SHP77 (cell line): ENCODE measurements around the gene KIFAP3.

Experiments
- DNase-seq, 2 experiments: peaks; one replicate each; lab custom pipeline; 2025; lab: John Stamatoyannopoulos, UW

The KIFAP3 gene

DNA sequence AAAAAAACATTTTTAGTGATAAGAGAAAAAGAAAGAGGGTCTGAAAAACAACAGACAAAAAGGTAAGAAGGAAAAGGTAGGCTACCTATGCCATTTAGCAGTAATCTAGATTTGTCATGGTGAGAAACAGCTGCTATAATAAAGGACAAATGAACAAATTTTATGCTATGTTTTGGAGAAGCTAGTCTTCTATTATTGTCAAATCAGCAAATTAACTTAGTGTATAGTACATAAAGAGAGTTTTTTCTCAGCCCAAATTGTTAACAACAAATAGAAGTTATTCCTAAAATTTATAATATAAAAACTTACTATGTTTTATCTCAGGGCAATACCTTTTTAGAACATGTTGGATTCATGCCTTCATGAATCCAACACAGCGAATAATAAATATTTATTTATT, 88.7 kb downstream of the KIFAP3 start:
- no peak for DNase-seq

DNA sequence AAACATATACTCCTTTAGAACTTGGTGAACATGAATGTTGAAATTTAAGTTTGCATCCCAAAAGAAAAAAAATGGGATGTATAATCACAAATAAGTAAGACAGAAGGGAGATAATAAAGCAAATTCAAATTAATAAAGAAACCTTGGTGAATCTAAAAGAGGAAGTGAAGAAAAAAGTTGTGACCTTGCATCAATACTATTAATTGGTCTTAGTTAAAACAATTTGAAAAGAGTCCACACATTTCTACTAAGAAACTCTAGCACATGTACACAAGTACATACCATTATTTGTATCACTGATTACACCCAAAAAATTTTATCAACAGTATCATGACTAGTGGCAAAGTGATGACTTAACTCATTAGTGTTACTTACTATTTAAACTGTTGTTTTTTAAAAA, 100.4 kb downstream of the KIFAP3 start:
- no peak for DNase-seq

DNA sequence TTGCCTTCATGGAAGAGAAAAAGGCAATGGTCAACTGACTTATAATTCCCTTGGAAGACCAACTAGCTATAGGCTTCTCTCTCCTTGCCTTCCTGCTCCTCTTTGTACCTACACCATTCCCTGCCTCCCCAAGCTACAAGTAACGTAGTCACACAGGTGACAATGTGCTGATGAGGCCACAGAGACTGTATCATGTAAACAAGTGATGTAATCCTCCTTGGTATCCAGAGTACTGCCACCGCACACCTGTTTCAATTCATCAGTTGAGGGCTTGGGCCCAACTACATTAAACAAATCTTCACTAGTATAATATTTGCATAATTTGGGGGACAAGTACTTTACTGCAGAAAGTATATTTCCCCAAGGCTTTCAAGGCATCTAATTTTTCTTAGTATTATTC, 104.4 kb downstream of the KIFAP3 start:
- no peak for DNase-seq

DNA sequence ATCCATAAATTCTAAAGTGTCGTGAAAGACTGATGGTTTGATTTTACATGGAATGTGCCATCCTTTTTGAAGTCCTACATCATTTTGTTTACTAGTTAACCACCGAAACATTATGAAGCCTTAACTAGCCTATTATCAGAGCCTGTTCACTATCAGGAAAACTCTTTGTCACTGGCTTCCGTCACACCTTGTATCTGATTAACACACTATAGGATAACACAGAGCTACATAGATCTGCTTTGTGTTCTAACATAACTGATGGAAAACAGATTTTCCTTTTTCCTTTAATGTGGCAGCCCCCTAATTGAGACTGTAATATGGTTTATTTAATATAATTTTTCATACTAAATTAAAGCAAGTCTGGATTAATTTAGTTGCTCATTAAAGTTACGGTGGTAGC, 106.3 kb downstream of the KIFAP3 start:
- no peak for DNase-seq

DNA sequence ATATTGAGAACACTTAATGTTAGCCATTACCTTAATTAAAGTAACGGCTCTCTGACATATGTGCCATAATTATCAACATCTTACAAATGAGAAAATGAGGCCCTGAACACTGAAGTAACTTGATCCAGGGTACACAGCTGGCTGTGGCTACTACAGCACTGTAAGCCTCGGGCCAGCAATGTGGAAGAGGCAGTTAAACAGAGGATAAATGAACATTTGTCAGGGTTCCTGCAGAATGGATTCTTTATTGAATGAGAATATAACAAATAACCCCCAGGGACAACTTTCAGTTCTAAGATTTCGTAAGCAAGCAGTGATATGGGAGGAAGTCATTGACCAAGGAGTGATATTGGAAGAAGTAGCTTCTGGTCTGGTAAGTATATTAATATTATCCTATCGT, 110.3 kb downstream of the KIFAP3 start:
- DNase-seq = no peak

DNA sequence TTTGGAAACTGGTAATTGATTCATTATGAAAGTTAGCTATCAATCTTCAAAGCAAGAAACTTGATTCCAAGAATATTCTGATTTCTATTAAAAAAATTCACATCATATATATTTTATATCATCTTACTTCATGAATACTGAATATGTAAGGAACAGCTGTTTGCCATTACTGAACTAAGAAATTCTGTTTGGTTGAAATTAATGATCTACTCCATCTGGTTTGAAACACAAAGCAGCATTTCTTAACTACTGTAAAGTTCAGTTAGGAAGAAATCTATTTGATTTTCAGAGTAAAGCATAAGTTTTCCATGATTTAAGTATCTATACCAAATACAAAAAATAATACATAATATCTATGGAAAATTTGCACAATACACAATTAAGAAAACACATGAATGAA, 114.8 kb downstream of the KIFAP3 start:
- no peak for DNase-seq

DNA sequence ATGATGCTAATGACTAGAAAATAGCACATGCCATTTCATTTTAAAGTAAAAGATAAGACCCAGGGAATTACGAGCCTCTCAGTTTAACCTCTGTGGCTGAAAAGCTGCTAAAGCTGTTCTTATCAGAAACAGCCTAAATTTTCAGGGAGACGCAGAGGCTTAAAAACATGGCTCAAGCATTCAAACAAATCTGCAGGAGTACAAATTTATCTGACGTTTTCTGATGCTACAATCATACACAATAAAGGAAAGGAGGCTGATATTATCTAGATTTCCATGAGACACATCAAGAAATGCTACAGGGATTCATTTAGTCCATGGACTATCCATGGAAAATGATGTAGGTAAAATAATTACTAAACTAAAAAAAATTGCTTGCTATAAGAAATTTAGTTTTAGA, 115.5 kb downstream of the KIFAP3 start:
- no peak for DNase-seq

DNA sequence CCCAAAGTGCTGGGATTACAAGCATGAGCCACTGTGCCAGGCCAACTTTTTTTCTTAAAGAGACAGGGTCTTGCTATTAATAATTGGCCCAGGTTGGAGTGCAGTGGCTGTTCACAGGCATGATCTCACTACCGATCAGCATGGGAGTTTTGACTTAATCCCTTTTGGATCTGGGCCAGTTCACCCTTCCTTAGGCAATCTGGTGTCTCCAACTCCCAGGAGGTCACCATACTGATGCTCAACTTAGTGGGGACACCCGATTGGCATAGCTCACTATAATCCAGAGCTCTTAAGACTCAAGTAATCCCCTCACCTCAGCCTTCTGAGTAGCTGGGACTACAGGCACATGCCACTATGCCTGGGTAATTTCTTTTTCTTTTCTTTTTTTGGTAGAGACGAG, 116.6 kb downstream of the KIFAP3 start:
- no peak for DNase-seq

DNA sequence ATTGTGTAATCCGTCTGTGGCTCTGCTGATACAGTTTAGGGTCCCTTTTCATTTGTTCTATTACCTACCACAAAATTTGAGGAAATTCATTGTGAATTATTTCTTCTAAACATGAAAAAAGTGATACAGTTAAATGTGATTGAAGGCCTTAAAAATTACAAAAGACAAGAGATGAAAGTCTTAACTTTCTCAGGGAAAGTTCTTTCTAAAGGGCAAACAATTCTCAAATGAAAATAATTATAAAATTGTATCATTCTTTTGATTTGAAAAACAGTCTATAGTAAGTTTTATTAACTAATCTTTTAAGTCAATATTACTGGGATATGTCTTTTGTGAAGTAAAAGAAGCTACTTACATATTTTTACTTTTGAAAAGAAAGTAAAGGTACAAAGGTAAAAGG, 123.4 kb downstream of the KIFAP3 start:
- DNase-seq = no peak

DNA sequence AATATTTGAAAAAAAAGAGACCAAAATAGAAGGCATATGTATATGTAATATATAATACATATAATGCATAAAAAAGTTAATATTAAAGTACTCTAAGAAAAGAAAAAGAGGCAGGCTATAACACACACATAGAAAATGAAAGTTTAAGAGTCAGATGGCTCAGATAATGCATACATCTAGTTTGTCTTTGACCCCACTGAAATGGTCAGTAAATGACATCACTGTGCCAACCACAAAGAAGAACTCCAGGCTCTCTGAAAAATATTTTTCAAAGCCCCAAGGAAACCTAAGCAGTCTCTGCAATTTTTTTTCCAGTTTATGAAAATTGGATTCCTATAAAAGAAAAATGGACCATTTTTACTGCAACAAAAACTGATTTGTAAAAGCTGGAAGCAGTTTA, 125.4 kb downstream of the KIFAP3 start:
- no peak for DNase-seq

DNA sequence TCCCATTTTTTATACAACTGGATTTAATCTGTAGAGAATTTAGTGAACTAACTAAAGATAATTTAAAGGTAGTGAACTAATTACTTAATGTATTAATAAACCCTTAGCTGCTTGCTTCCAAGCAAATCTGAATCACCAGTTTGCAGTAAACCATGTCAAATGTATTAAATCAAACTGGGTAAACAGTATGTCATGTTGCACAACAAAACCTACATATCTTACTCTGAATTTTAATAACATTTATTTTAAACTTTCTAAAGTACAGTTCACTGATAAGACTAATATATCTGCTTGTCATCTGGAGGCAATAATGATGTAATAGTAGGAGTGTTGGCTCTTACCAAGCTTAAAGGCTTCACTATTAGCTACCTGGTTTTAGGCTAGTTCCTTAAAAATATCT, 128.3 kb downstream of the KIFAP3 start:
- no peak for DNase-seq

DNA sequence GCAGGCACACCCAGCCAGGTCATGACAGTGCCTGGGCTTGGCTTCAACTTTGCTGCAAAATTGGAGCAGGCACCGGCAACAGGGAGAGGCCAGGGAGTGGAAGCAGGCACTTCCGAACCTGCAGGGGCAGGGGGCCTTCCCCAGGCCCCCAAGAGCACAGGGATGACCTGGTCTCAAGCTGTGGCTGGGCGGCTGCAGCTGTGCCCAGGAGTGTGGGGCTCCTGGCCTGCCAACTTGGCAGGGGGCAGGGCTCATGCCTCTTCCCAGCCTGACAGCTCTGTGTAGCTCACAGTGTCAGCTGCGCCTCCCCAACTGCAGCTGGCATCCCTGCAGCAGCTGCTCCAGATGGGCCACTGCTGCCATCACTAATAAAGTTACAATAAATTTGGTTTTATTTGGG, 129.3 kb downstream of the KIFAP3 start:
- peak; percentile 14 to 60 for DNase-seq

DNA sequence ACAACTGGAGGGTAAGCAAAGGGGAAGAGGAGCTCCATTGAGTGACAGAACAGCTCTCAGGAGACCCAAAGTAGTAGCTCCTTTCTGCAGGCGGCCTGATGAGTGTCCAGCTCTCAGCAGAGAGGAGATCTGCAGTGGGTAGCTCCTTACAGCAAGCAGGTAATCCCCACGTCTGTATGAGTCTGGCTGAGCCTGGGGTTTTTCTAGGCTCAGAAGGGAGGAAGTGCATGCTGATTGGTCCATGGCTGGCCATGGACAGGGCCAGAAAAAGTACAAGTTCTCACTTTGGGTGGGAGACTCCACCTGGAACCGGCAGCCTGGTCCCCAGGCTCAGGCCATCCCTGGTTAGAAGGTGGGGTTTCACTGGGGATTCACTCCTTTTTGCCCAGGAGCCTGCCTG, 129.9 kb downstream of the KIFAP3 start:
- no peak for DNase-seq

DNA sequence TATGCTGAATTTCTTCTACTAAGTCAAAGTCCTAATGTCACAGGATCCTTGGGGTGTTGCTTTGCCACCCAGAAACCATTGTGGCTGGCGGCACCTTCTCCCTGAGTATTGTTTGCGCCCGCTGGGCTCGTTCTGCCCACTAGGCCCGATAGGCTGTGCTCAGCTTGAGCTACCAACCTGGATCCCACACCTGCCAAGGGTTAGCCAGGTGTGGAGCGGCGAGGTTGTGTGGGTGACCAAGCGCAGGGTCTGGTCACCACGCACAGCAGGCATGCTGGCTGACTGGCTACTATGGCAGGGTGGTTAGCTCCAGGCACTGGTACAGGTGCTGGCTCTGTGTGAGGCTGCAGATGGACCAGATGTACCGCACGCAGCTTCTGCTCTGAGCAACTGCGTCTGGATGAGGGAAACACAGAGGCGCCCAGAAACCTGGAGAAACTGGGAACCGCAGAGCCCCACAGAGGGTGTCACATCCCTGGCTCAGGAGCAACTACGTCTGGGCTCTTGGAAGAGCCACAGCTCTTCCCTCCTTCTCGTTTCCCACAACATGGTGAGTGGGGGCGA, 130.4 kb downstream of the KIFAP3 start:
- DNase-seq = no peak

DNA sequence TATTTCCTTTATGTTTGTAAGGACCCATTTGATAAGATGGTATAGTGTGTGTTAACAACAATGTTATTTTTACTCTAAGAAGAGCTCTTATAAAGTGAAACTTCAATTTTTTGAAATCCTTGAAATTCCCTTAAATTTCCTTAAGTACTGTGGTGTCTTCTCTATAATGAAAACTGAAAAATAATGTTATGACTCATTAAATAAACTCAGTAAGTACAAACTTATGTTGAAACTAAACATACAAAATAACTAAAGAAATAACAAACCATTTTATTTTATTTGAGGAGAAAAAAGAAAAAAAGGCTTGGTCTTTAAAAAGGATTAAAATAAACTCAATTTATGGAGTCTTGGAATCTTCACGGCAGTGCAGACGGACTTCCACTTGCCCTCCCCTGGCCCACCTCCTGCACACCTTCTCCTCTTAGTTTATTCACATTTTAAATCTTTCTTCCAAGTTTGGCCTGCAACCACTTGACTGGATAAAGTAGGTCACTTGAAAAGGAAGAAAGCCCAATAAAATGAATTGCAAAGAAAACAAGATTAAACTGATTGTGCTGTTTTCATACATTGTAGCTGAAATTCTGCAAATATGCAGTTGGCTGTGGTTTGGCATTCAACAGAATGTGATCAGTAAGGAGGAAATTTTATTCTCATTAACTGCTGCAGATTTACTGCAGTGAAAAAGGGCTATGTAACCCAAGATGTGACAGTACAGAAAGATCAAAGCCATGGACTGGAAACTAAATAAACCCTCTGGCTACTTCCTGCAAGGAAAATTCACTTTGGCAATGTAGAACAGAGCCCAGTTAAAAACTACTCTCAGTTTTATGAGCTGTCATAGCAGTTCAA, 132.3 kb downstream of the KIFAP3 start:
- no peak for DNase-seq

DNA sequence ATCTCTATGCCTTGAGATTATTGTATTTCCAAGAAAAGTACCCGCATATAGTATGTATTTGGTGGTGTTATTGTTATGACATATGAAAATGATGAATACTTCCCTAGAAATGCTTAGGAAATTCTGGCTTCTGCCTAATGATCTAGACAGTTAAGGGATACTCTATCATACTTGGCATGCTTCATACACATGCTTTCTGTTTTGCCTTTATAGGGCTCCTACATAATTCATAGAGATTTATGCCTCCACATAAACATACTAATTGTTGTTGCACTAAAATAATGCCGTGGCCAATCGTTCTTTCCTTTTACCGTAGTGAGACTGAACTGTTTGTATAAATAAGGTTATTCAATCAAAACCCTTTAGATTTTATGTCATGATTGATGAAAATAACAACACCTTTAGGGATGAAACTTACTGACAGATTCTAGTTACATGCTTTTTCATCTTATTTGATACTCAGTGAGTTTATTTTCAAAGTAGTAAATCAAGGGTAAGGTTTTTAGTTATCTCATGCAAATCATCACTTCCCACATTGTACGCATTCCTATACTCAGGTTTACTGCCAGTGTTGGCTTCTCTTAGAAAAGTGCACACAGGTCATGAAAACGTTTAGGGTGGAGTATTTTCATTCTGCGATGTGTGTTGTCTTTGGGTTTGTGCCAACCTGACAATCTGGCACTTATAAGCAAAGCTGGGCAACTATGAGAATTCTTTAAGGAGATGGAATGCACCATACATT, 140.3 kb downstream of the KIFAP3 start:
- no peak for DNase-seq

DNA sequence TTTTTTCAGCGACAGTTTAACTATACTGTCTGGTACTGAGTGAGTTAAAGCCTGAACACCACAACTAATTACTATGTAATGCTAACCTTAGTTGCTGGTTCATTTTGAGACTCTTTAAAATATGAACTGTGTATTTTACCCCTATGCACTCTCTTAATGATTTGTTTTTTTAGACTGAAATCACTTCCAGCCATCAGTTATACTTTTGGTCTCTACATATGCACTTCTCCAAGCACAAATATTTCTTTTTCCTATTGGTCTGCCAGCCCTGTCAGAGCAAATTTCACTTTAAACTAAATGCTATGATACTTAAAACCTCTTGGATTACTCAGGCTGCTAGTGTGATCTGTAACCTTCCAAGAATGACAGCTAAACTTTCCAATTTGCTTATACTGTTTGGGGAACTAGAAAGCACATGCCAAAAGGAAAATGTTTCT, 142.7 kb downstream of the KIFAP3 start:
- DNase-seq = no peak

DNA sequence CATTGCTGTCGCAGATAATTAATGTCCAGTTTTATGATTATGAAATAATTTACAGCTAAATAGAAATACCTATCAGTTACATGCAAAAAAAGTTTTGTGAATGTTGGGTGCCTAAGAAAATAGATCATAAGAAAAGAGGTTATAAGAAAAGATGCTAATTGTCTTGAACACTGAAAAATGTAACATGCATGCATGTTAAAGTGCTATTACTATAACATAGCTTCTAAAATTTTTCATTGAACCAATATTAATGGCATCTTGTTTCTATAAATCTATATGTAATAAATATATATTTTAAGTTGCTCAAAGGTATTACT, 145.3 kb downstream of the KIFAP3 start:
- no peak for DNase-seq

DNA sequence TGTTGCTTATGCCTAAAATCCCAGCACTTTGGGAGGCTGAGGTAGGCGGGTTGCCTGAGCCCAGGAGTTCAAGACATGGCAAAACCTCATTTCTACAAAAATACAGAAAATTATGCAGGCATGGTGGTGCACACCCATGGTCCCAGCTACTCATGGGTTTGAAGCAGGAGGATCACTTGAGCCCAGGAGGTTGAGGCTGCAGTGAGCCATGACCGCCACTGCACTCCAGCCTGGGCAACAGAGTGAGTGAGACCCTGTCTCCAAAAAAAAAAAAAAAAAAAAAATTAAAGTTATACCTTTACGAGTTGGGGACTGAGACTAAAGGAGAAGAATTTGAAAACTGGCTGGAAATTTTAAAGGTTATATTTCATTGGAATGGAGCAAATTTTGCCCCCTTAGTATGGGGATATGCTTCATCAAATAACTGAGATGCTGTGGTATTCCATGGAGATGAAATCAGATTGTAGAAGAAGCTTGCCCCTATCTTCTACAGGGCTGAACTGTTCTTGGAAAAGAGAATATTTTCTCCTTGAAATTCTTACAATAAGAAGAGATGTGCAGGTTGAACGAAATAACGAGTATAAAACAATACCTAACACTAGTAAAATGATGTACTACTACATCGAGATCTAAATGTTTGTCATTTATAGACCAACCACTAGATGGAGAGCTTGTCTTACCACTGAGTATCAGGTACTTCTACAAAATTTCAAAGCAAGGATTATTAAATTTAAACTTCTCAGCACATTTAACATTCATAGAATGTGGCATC, 145.9 kb downstream of the KIFAP3 start:
- peak; percentile 28 to 37 for DNase-seq

DNA sequence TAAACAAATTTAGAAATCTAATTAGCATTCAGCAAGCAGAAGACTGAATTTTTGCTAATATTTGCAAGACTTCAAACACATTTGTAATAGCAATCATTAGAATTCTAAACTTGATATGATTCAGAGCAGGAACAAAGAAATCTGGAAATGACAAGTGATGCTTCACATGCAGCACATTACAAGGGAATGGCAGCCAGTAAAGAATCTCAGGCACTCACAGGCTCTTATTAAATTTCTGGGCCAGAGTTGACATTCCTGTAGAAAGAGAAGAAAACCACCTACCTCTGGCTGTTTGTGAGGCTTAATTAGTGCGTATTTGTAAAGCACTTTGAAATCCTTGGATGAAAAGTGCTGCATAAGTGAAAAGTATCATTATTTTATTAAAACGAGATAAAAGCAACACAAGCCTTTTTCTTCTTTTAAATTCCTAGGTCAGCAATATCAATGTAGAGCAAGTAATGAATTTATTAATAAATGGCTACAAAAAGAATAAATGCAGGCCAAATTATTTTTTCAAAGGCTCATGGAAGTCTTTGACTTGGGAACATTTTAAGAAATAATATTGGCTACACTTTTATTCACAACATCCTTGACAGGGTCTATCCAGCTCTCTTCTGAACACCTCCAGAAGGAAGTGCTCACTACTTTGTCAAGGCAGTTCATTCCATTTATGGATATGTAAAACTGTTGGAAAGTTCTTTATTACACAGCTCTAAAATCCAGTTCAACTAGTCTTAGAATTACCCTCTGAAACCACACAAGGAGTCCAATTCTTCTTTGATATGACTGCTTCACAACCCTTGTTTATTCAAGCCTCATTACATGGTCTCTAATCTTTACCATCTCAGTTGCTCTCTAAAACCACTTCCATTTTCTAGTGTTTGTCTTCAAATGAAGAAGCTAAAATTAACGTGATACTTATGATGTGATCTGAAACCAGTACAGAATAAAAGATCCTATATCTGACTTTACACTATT, 148.7 kb downstream of the KIFAP3 start:
- DNase-seq = no peak

DNA sequence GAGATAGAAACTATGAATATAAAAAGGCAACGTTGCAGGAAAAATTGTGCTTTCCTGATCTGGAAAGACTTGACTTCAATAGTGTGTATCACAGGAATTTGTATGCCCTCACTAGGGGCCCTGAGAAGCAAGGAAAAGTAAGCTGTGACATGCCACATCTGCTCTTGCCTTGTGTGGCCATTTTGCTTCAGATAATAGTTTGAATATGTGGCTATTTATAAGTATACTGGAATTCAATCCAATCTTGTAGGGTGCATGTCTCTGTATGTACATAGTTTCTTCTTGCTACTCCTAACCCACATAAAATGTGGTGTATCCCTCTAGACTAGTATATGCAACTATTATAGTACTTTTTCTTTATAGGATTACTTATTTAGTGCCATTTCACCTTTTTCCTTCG, 149.7 kb downstream of the KIFAP3 start:
- no peak for DNase-seq
